ENCODE results near the gene IKBKE. TPM values are rescaled to one million over a fixed set of nuclear protein-coding genes. Genes with fewer than 3 reads are reported as not detected.

IKBKE gene
- total RNA-seq, 5 donors from 2014 or later (not counting 1 experiment from before 2014, with no cell fraction given), result 60.7 to 84.7 (median 81.4) TPM

GRCh38 chr1:206513312-206514111 is 43.2 kb downstream of the IKBKE start:
- CTCF ChIA-PET, result interaction anchor here in 1 of 2 donors (1.6 kb wide), 1 partner anchor 150 kb away, joined by 3 read pairs; no protein-coding TSS in a partner anchor
- peaks cover 17 to 20% of the 10 kb centered on the region in 2 donors for H3K27me3 Mint-ChIP-seq

GRCh38 chr1:206514813-206515387 is 44.6 kb downstream of the IKBKE start:
- ChIA-PET CTCF (no interaction called here), POLR2A (no interaction called here)
- H3K27me3 ChIP-seq (replicated peaks in 1 of 2; ENCODE audit: control insufficient read depth in 2 of 2, extremely low read depth in 1 of 2, insufficient read depth in 2 of 2, low read length in 1 of 2), result peaks cover 0 to 20% of the 10 kb centered on the region in 2 experiments
- Mint-ChIP-seq H3K27ac (no peak overlapping the region), H3K4me3 (no peak overlapping the region), H3K9me3 (no peaks in the 10 kb centered on the region), H3K36me3 (no peaks in the 10 kb centered on the region), H3K27me3 (peaks cover 6 to 7% of the 10 kb centered on the region in 2 donors), H3K4me1 (peaks cover 0 to 2% (median 2%) of the 10 kb centered on the region in 3 donors)
- ATAC-seq (replicated peaks in 1 of 4) (no peak), DNase-seq (no peak)
- H3K9me3 ChIP-seq, result no peaks in the 10 kb centered on the region
- H3K4me3 ChIP-seq (ENCODE audit: control insufficient read depth in 1 of 2, extremely low read depth in 1 of 2, low read length in 1 of 2), result no peak overlapping the region
- 92% methylated on average over 3 of the region's 5 CpGs for whole genome bisulfite sequencing (ENCODE audit: insufficient coverage)
- H3K36me3 ChIP-seq (ENCODE audit: control insufficient read depth in 2 of 2, extremely low read depth in 1 of 2, insufficient read depth in 1 of 2, low read length in 1 of 2), result no peaks in the 10 kb centered on the region
- H3K27ac ChIP-seq (ENCODE audit: low read length), result no peak overlapping the region
- no peaks in the 10 kb centered on the region for H3K4me1 ChIP-seq (ENCODE audit: control insufficient read depth in 1 of 2, extremely low read depth in 1 of 2, insufficient read depth in 2 of 2, low read length in 2 of 2)

More at GRCh38 chr1:206513312-206514111, 43.2 kb downstream of the IKBKE start:
- Histone ChIP-seq H3K27me3 (replicated peaks in 1 of 2; ENCODE audit: control insufficient read depth in 2 of 2, extremely low read depth in 1 of 2, insufficient read depth in 2 of 2, low read length in 1 of 2) (peaks cover 4 to 31% of the 10 kb centered on the region in 2 experiments), H3K27ac (ENCODE audit: low read length) (no peak overlapping the region), H3K4me3 (ENCODE audit: control insufficient read depth in 1 of 2, extremely low read depth in 1 of 2, low read length in 1 of 2) (no peak overlapping the region), H3K4me1 (ENCODE audit: control insufficient read depth in 1 of 2, extremely low read depth in 1 of 2, insufficient read depth in 2 of 2, low read length in 2 of 2) (peaks cover 0 to 4% of the 10 kb centered on the region in 2 experiments), H3K9me3 (no peaks in the 10 kb centered on the region), H3K36me3 (ENCODE audit: control insufficient read depth in 2 of 2, extremely low read depth in 1 of 2, insufficient read depth in 1 of 2, low read length in 1 of 2) (no peaks in the 10 kb centered on the region)
- H3K36me3 Mint-ChIP-seq, result no peaks in the 10 kb centered on the region
- POLR2A ChIA-PET, result no interaction called here
- H3K27ac Mint-ChIP-seq, result no peak overlapping the region
- peaks cover 2 to 8% (median 8%) of the 10 kb centered on the region in 3 donors for H3K4me1 Mint-ChIP-seq
- ATAC-seq (replicated peaks in 1 of 4) (no peak), DNase-seq (no peak)
- no peaks in the 10 kb centered on the region for H3K9me3 Mint-ChIP-seq
- WGBS (ENCODE audit: insufficient coverage), result 92% methylated on average over 9 of the region's 11 CpGs
- H3K4me3 Mint-ChIP-seq, result no peak overlapping the region

GRCh38 chr1:206516728-206516990 is 46.4 kb downstream of the IKBKE start:
- Mint-ChIP-seq H3K9me3 (no peaks in the 10 kb centered on the region), H3K4me1 (peaks cover 0 to 2% (median 2%) of the 10 kb centered on the region in 3 donors), H3K4me3 (no peak overlapping the region), H3K27ac (no peak overlapping the region), H3K36me3 (no peaks in the 10 kb centered on the region), H3K27me3 (peaks cover 0 to 2% of the 10 kb centered on the region in 2 donors)
- ATAC-seq (replicated peaks in 1 of 4), result no peak
- Histone ChIP-seq H3K27ac (ENCODE audit: low read length) (no peak overlapping the region), H3K4me1 (ENCODE audit: control insufficient read depth in 1 of 2, extremely low read depth in 1 of 2, insufficient read depth in 2 of 2, low read length in 2 of 2) (no peaks in the 10 kb centered on the region), H3K4me3 (ENCODE audit: control insufficient read depth in 1 of 2, extremely low read depth in 1 of 2, low read length in 1 of 2) (no peak overlapping the region), H3K9me3 (no peaks in the 10 kb centered on the region), H3K27me3 (replicated peaks in 1 of 2; ENCODE audit: control insufficient read depth in 2 of 2, extremely low read depth in 1 of 2, insufficient read depth in 2 of 2, low read length in 1 of 2) (peaks cover 0 to 10% of the 10 kb centered on the region in 2 experiments), H3K36me3 (ENCODE audit: control insufficient read depth in 2 of 2, extremely low read depth in 1 of 2, insufficient read depth in 1 of 2, low read length in 1 of 2) (no peaks in the 10 kb centered on the region)
- DNase-seq, result no peak
- CTCF ChIA-PET, result no interaction called here
- POLR2A ChIA-PET, result no interaction called here
- WGBS (ENCODE audit: insufficient coverage), result 98% methylated on average over 4 of the region's 5 CpGs

GRCh38 chr1:206517784-206518183 is 47.5 kb downstream of the IKBKE start:
- ChIA-PET CTCF (interaction anchor here in 1 of 2 donors (0.8 kb wide), 1 partner anchor 27 kb away, joined by 3 read pairs; no protein-coding TSS in a partner anchor), POLR2A (interaction anchor here in 1 of 2 donors (0.7 kb wide), 1 partner anchor 141 kb away, joined by 3 read pairs; no protein-coding TSS in a partner anchor)
- Histone ChIP-seq H3K27ac (ENCODE audit: low read length) (no peak overlapping the region), H3K4me3 (ENCODE audit: control insufficient read depth in 1 of 2, extremely low read depth in 1 of 2, low read length in 1 of 2) (no peak overlapping the region), H3K36me3 (ENCODE audit: control insufficient read depth in 2 of 2, extremely low read depth in 1 of 2, insufficient read depth in 1 of 2, low read length in 1 of 2) (no peaks in the 10 kb centered on the region), H3K4me1 (ENCODE audit: control insufficient read depth in 1 of 2, extremely low read depth in 1 of 2, insufficient read depth in 2 of 2, low read length in 2 of 2) (no peaks in the 10 kb centered on the region), H3K9me3 (no peaks in the 10 kb centered on the region), H3K27me3 (replicated peaks in 1 of 2; ENCODE audit: control insufficient read depth in 2 of 2, extremely low read depth in 1 of 2, insufficient read depth in 2 of 2, low read length in 1 of 2) (peaks cover 0 to 9% of the 10 kb centered on the region in 2 experiments)
- no peaks in the 10 kb centered on the region for H3K27me3 Mint-ChIP-seq
- WGBS (ENCODE audit: insufficient coverage), result 93% methylated on average over 7 of the region's 8 CpGs
- H3K4me1 Mint-ChIP-seq, result peaks cover 0 to 2% (median 2%) of the 10 kb centered on the region in 3 donors
- no peak for ATAC-seq (replicated peaks in 1 of 4)
- no peaks in the 10 kb centered on the region for H3K9me3 Mint-ChIP-seq
- no peak for DNase-seq
- H3K36me3 Mint-ChIP-seq, result no peaks in the 10 kb centered on the region
- no peak overlapping the region for H3K4me3 Mint-ChIP-seq
- no peak overlapping the region for H3K27ac Mint-ChIP-seq

DNA sequence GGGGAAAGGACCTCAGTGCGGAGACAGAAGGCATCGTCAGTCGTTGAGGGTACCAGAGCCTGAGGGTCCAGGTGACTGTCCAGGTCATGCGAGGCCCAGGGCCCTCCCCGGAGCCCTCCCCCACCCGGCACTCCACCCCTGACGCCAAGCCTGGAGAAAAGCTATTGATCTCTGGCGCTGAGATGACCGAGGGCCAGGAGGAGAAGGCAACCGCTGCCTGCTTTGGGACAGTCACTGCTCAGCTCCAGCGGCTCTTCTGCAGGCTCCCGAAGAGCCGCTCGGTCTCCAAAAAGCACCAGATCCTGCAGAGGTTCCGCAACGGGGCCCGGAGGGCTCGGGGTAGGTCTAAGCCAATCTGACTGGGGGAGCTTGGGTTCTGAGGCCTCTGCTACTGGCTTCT is 47.9 kb downstream of the IKBKE start:
- Mint-ChIP-seq H3K4me1 (peaks cover 0 to 2% (median 2%) of the 10 kb centered on the region in 3 donors), H3K27ac (no peak overlapping the region), H3K27me3 (no peaks in the 10 kb centered on the region), H3K36me3 (no peaks in the 10 kb centered on the region), H3K4me3 (no peak overlapping the region), H3K9me3 (no peaks in the 10 kb centered on the region)
- ChIA-PET CTCF (no interaction called here), POLR2A (interaction anchor here in 1 of 2 donors (0.6 to 0.7 kb wide), 2 partner anchors 141 to 241 kb away, joined by 3 to 5 read pairs; no protein-coding TSS in a partner anchor)
- Histone ChIP-seq H3K4me3 (ENCODE audit: control insufficient read depth in 1 of 2, extremely low read depth in 1 of 2, low read length in 1 of 2) (no peak overlapping the region), H3K27ac (ENCODE audit: low read length) (no peak overlapping the region), H3K4me1 (ENCODE audit: control insufficient read depth in 1 of 2, extremely low read depth in 1 of 2, insufficient read depth in 2 of 2, low read length in 2 of 2) (no peaks in the 10 kb centered on the region), H3K9me3 (no peaks in the 10 kb centered on the region), H3K36me3 (ENCODE audit: control insufficient read depth in 2 of 2, extremely low read depth in 1 of 2, insufficient read depth in 1 of 2, low read length in 1 of 2) (no peaks in the 10 kb centered on the region), H3K27me3 (replicated peaks in 1 of 2; ENCODE audit: control insufficient read depth in 2 of 2, extremely low read depth in 1 of 2, insufficient read depth in 2 of 2, low read length in 1 of 2) (peaks cover 0 to 4% of the 10 kb centered on the region in 2 experiments)
- ATAC-seq (replicated peaks in 1 of 4) (no peak), DNase-seq (no peak)
- 93% methylated on average over 14 of the region's 18 CpGs for WGBS (ENCODE audit: insufficient coverage)

DNA sequence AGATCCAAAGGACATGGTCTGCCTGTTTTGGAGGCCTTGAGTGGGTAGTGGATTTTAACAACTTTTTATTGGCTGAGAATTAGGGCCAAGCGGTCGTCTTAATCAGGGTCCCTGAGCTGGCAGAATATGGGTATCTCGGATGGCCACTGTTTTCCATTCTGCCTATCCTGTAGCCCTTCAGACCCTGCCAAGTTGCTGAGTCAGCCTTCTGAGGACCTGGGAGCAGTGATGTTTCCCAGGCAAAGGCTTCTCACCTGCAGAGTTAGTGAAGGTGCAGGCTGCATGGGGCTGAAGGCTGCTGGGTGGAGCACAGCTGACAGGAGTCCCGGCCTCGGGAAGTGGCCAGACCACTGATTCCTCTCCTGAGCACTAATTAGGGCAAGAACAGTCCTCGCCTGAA is 48.5 kb downstream of the IKBKE start:
- CTCF ChIA-PET, result no interaction called here

More for the DNA sequence above, 48.5 kb downstream of the IKBKE start:
- H3K27me3 ChIP-seq (replicated peaks in 1 of 2; ENCODE audit: control insufficient read depth in 2 of 2, extremely low read depth in 1 of 2, insufficient read depth in 2 of 2, low read length in 1 of 2), result no peaks in the 10 kb centered on the region
- no peaks in the 10 kb centered on the region for H3K9me3 ChIP-seq
- DNase-seq (no peak), ATAC-seq (replicated peaks in 1 of 4) (no peak)
- POLR2A ChIA-PET, result interaction anchor here in 1 of 2 donors (0.6 kb wide), 1 partner anchor 240 kb away, joined by 5 read pairs; no protein-coding TSS in a partner anchor
- Mint-ChIP-seq H3K4me1 (peaks cover 0 to 2% (median 2%) of the 10 kb centered on the region in 3 donors), H3K36me3 (no peaks in the 10 kb centered on the region), H3K27ac (no peak overlapping the region), H3K9me3 (no peaks in the 10 kb centered on the region), H3K4me3 (no peak overlapping the region), H3K27me3 (no peaks in the 10 kb centered on the region)
- whole genome bisulfite sequencing (ENCODE audit: insufficient coverage), result 87% methylated on average over 6 of the region's 6 CpGs
- H3K36me3 ChIP-seq (ENCODE audit: control insufficient read depth in 2 of 2, extremely low read depth in 1 of 2, insufficient read depth in 1 of 2, low read length in 1 of 2), result no peaks in the 10 kb centered on the region
- H3K27ac ChIP-seq (ENCODE audit: low read length), result no peak overlapping the region
- no peak overlapping the region for H3K4me3 ChIP-seq (ENCODE audit: control insufficient read depth in 1 of 2, extremely low read depth in 1 of 2, low read length in 1 of 2)
- H3K4me1 ChIP-seq (ENCODE audit: control insufficient read depth in 1 of 2, extremely low read depth in 1 of 2, insufficient read depth in 2 of 2, low read length in 2 of 2), result no peaks in the 10 kb centered on the region

All from T-cell (primary cell).